Kidney epithelial cell (primary cell): ENCODE measurements around the gene WDR6. TPM values are rescaled to one million over a fixed set of nuclear protein-coding genes. Genes with fewer than 3 reads are reported as not detected.
A peak's percentile ranks its signal among the peaks of the same experiment; 100 is the strongest.
"Not testable (repeated sequence)": the region's sequence is repeated elsewhere in the genome, so short reads cannot be mapped to it uniquely, and the experiment has no call there.

Experiments
- DNase-seq: peaks from one replicate; pipeline ENCODE4 v3.0.0-alpha.2; 2010; ENCODE audit warnings: low read depth
- H3K27me3 ChIP-seq: 2 replicates; pipeline ENCODE4 v1.6.0; 2011; ENCODE audit warnings: low read length; ENCODE audit not compliant: control insufficient read depth, insufficient read depth
- H3K36me3 ChIP-seq: 2 replicates; pipeline ENCODE4 v1.5.1; 2011; ENCODE audit warnings: low read length; ENCODE audit not compliant: control insufficient read depth, insufficient read depth
- H3K4me3 ChIP-seq: 2 replicates; pipeline ENCODE4 v1.5.1; 2011; ENCODE audit warnings: low read depth, mild to moderate bottlenecking, control low read depth, low read length
- CTCF ChIP-seq: IDR thresholded peaks from 2 replicates; pipeline ENCODE4 v1.5.1; 2011; ENCODE audit warnings: mild to moderate bottlenecking, moderate library complexity, low read length, control low read depth, inconsistent platforms; ENCODE audit not compliant: insufficient read depth, poor library complexity, severe bottlenecking
- total RNA-seq: library from RNA; depleted of rRNA; stranded (reverse); fragments of >200 nt; gene quantifications from 2 replicates; pipeline ENCODE4 v1.2.3, GENCODE V29; 2015

The WDR6 gene
- total RNA-seq, 1 donor from 2014 or later, result 124 TPM

GRCh38 chr3:49005303-49005680 is 1.9 kb upstream of the WDR6 start:
- Histone ChIP-seq H3K36me3 (no peaks in the 10 kb centered on the region), H3K27me3 (no peaks in the 10 kb centered on the region), H3K4me3 (no peak overlapping the region)
- no peak for DNase-seq
- TF ChIP-seq CTCF, result no peak

- no peak for DNase-seq
Measured at GRCh38 chr3:49005998-49006397, 1.2 kb upstream of the WDR6 start.

GRCh38 chr3:49006408-49007067 is 653 bp upstream of the WDR6 start:
- H3K27me3 ChIP-seq, result no peaks in the 10 kb centered on the region
- H3K4me3 ChIP-seq, result peak overlapping the region; percentile 94
- DNase-seq, result no peak
- H3K36me3 ChIP-seq, result no peaks in the 10 kb centered on the region
- no peak for TF ChIP-seq CTCF

More at GRCh38 chr3:49005998-49006397, 1.2 kb upstream of the WDR6 start:
- Histone ChIP-seq H3K4me3 (peak overlapping the region; percentile 94), H3K36me3 (no peaks in the 10 kb centered on the region), H3K27me3 (no peaks in the 10 kb centered on the region)
- no peak for TF ChIP-seq CTCF

GRCh38 chr3:49007771-49008528 is 759 bp downstream of the WDR6 start:
- DNase-seq, result no peak
- Histone ChIP-seq H3K36me3 (no peaks in the 10 kb centered on the region), H3K4me3 (peak overlapping the region; percentile 94), H3K27me3 (no peaks in the 10 kb centered on the region)
- no peak for TF ChIP-seq CTCF

- not testable (repeated sequence) for DNase-seq, H3K36me3 ChIP-seq, H3K27me3 ChIP-seq
- peak overlapping the region; percentile 94 for H3K4me3 ChIP-seq
Measured at GRCh38 chr3:49008627-49009026, 1.4 kb downstream of the WDR6 start.

GRCh38 chr3:49009396-49009795 is 2.2 kb downstream of the WDR6 start:
- DNase-seq, result no peak
- H3K4me3 ChIP-seq, result no peak overlapping the region
- TF ChIP-seq CTCF, result no peak
- no peaks in the 10 kb centered on the region for H3K27me3 ChIP-seq
- no peaks in the 10 kb centered on the region for H3K36me3 ChIP-seq
